ENCODE measurements around the gene ALOX15B.
A peak's percentile ranks its signal among the peaks of the same experiment; 100 is the strongest.
"Not testable (repeated sequence)": the region's sequence is repeated elsewhere in the genome, so short reads cannot be mapped to it uniquely, and the experiment has no call there.

ALOX15B gene

GRCh38 chr17:8062435-8062806, 23.6 kb downstream of the ALOX15B start:
- DNase-seq (ENCODE audit: low read depth in 2 of 2): no peak

DNA sequence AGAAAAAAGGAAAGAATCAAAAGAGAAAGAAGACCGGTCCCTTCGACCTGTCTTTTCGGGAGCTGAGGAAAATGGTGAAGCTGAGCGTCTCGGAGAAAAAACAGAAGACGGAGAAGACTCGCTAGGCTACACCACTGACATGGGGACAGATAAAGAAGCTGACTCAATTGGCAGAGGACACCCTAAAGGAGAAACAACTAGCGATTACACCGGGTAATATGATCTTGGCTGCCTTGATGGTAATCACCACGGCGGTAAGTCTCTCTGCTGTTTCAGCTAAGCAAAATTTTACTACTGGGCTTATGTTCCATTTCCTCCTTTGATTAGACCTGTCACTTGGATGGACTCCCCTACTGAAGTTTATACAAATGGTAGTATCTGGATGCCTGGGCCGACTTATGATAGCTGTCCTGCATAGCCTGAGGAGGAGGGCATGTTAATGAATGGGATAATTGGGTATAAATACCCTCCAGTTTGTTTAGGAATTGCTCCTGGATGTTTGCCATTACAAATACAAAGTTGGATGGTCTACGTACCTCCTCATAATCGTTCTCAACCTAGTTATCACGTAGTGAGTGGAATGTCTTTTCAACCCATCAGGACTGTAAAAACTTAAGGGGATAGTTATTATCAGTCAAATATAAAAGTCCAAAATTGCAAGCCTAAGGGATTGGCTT, 24.1 kb downstream of the ALOX15B start:
- DNase-seq (ENCODE audit: low read depth in 2 of 2): no peak

DNA sequence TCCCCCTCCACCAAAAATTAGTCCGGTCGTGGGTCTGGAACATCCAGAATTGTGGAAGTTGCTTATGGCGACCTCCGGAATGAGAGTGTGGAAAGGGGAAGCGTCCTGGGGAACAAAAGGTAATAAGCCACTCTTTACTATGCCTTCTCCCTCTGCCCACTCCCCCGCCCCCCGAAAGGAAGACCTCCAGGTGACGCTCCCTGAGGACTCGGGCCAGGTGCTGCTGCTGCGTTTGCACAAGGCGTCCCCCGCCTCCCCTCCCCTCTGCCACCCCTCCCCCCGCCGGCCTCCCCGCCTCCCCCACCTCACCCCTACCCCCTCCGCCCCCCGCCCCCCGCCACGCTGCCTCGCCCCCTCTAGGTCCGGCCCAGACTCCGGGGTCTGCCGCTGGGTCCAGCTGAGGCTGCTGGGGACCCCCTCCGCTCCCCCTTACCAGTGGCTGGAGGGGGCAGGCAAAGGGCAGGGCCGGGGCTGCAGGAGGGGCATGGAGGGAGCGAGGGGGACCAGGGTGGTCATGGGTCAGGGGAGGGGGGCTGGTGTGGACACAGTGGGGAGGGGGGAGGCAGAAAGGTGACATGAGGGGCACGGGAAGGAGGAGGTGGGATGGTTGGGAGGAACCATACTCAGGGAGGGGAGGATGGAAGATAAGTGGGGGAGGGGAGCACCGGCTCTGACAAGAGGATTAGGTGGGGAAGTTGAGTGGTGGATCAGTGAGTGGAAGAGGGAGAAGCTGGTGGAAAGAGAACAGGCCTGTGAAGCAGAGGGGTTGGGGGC, 25.1 kb downstream of the ALOX15B start:
- DNase-seq (ENCODE audit: low read depth in 2 of 2): no peak

- DNase-seq (ENCODE audit: low read depth in 2 of 2): no peak
Observed at GRCh38 chr17:8064561-8065019, 25.7 kb downstream of the ALOX15B start.

DNA sequence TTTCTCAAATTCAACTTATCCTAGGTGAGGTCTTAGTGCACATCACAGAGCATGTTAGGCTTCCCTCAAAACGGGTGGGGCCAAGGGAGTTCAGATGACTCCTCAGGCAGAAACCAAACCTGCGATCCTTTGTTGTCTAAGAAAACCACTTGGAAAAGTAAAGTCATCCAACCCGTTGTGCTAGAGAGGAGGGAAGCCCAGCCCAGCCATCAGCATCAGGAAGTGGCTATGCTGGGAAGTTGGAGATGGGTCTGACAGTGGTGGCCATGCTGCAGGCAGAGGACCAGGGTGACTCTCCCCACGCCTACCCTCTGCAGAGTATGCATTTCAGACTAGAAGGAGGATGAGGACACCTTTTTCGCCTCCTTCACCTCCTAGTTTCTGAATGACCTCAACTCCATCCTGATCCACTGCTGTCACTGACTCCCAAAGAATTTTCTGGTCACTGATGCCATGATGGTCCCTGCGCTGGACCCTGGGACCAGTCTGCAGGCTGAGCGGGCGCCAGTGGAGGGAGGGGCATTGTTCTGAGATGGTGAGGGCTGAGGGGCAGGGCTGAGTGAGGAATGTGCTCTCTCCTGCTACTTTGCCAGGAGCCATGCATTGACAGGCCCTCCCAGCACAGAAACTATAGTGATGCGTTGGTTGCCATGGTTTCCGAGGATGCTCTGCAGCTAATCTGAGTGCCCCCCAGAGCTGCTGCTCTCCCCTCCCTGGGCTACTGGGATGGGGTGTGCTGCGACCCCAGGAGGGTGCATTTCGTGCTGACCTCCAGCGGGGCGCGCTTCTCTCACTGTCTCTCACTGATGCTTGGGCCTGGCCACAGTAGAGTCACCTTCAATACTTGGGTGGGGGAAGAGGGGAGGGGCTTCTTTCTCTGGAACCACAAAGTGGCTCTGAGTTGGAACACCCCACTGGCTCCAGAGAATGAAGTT, 28.2 kb downstream of the ALOX15B start:
- DNase-seq (ENCODE audit: low read depth in 2 of 2): no peak

GRCh38 chr17:8067806-8068205, 28.9 kb downstream of the ALOX15B start:
- no peak for DNase-seq (ENCODE audit: low read depth in 2 of 2)

DNA sequence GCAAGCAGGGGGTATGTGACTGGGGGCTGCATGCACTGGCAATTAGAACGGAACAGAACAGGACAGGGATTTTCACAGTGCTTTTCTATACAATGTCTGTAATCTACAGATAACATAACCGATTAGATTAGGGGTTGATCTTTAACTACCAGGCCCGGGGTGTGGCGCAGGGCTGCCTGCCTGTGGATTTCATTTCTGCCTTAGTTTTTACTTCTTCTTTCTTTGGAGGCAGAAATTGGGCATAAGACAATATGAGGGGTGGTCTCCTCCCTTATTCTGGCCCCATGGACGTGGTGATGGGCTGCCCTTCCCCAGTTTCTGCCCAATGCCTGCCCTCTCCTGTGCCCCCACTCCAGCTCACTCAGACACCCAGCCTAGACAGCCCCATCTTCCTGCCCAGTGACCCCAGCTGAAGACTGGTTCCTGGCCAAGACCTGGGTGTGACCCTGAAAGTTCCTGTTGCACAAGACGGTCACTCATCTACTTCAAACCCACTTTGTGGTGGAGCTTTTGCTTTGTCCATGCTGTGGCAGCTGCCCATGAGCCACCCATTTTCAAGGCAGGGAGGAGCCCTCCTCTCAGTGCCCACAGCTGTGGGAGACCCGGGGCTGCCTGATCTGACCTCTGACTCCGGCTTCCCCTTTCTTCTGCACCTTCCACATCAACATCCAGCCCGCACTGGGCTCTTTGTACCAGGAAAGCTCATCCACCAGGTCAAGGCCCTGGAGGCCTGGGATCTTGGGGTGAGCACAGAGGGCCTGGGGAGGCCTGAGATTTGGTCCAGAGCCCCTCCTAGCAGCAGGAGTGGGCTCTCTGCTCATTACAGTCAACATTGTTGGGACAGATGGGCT, 30.1 kb downstream of the ALOX15B start:
- DNase-seq (ENCODE audit: low read depth in 2 of 2): no peak

DNA sequence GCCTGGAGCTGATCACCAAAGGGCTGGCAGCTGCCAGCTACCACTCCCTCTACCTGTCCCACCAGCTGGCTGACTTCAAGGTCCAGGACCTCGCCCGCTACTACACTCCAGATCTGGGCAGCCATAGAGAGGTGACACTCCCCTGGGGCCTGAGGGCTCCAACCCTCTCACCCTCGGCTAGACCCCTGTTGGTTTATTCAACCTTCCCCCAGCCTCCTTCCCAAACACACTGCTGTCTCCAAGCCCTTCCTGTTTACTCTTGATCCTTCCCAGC, 30.7 kb downstream of the ALOX15B start:
- DNase-seq (ENCODE audit: low read depth in 2 of 2): no peak

- DNase-seq (ENCODE audit: low read depth in 2 of 2): no peak
Observed at GRCh38 chr17:8071496-8071895, 32.6 kb downstream of the ALOX15B start.

DNA sequence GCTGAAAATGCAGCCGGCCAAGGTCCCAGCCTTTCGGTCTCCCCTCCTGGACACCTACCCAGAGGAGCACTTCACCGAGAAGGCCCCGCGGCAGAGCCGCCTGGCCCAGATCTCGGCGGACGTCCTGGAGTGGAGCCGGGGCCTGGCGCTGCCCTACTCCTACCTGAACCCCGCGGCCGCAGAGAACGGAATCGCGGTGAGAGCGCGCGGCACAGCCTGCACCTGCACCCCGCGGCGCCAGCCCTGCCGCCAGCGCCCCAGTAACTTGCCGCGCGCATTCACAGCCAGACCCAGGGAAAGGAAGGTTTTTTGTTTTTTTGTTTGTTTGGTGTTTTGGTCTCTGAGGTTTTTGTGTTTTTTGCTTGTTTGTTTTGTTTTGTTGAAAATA, 33.5 kb downstream of the ALOX15B start:
- no peak for DNase-seq (ENCODE audit: low read depth in 2 of 2)

DNA sequence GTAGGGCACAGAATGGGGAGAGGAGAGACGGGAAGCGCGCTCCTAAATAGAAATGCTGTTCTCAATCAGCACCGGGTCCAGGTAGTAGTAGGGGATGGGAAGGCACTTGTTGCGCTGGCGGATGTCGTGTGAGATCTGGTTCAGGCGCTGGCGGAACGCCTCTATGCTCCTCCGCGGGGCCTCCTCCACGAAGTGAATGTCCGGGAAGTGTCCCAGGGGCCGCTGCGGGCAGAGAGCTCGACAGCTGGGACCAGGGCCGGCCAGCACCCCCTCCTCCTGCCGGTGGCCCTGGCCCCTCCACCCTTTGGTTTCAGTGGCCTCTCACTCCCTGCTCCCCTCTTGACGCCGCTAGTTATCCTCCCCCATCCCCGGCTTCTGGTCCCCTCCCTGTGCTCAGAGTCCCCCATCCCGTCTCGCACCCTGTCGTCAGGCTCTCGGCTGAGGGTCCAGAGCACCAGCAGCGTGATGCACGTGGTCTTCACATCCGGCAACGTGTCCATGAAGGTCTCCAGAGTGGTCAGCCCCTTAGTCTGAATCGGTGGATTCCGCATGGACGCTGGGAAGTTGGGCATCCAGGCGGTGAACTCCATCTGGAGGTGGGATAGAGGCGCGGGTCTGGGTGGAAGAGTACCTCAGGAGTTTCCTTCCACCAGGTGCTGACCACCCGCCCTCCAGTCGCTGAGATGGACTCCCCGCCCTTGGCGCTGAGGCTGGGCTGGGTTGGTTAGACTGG, 34.0 kb downstream of the ALOX15B start:
- DNase-seq (ENCODE audit: low read depth in 2 of 2): no peak

- DNase-seq (ENCODE audit: low read depth in 2 of 2): peak; percentile 68 to 70
Observed at GRCh38 chr17:8073627-8074484, 35.0 kb downstream of the ALOX15B start.

DNA sequence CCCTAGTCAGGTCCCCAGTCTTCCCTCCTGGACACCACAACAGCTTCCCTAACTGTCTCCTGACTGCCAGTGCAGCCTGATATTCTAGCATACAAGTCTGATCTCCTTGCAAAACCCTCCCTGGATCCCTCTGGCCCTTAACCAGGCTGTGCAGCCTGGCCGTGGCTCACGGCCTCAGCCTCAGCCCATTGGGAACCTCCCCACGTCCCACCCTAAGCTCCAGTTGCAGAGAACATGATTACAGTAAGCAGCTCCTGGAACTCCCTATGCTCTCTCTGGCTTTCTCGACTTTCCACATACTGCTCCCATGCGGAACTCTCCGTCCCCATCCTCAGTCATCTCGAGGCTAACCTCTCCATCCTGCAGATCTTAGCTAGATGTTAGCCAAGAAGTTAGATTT, 35.7 kb downstream of the ALOX15B start:
- DNase-seq (ENCODE audit: low read depth in 2 of 2): no peak

GRCh38 chr17:8075081-8075480, 36.2 kb downstream of the ALOX15B start:
- DNase-seq (ENCODE audit: low read depth in 2 of 2): no peak

GRCh38 chr17:8075574-8076342, 36.9 kb downstream of the ALOX15B start:
- no peak for DNase-seq (ENCODE audit: low read depth in 2 of 2)

GRCh38 chr17:8076502-8077266, 37.8 kb downstream of the ALOX15B start:
- no peak for DNase-seq (ENCODE audit: low read depth in 2 of 2)

DNA sequence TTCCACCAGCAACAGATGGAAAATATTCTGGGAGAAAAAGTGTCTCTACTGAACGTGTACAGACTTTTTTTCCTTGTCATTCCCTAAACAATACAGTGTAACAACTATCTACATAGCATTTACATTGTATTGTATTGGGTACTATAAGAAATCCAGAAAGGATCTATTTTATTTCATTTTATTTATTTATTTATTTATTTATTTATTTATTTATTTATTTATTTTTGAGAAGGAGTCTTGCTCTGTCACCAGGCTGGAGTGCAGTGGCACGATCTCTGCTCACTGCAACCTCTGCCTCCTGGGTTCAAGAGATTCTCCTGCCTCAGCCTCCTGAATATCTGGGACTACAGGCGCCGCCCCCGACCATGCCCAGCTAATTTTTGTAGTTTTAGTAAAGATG, 39.1 kb downstream of the ALOX15B start:
- not testable (repeated sequence) for DNase-seq (ENCODE audit: low read depth in 2 of 2)
